Upper lobe of left lung (tissue), 6 donors: ENCODE data around the gene CCR4. TPM values are rescaled to one million over a fixed set of nuclear protein-coding genes. Genes with fewer than 3 reads are reported as not detected.
"Not testable (repeated sequence)": the region's sequence is repeated elsewhere in the genome, so short reads cannot be mapped to it uniquely, and the experiment has no call there.

Experiments
- ATAC-seq, 2 donors: fragments of 200-7000 bp; cut with Tn5 transposase; one replicate each; pipeline ENCODE4 v1.9.1; 2022; ENCODE audit warnings: mild to moderate bottlenecking in 2 of 2, moderate library complexity in 2 of 2; ENCODE audit not compliant: low FRiP score in 2 of 2
- DNase-seq, 2 donors: peaks; one replicate each; pipeline ENCODE4 v3.0.0-alpha.2; 2019 to 2020
- H3K27ac ChIP-seq, 4 donors: fragments of 200-600 bp; sonication (generic); one replicate each; pipeline ENCODE4 v1.5.1; 2016 to 2019
- H3K27me3 ChIP-seq, 4 donors: fragments of 200-600 bp; sonication (generic); one replicate each; pipeline ENCODE4 v1.5.1; 2017 to 2019
- H3K36me3 ChIP-seq, 4 donors: fragments of 200-600 bp; sonication (generic); one replicate each; pipeline ENCODE4 v1.5.1; 2016 to 2019
- H3K4me1 ChIP-seq, 4 donors: fragments of 200-600 bp; sonication (generic); one replicate each; pipeline ENCODE4 v1.5.1; 2018 to 2019
- H3K4me3 ChIP-seq, 4 donors: fragments of 200-600 bp; sonication (generic); one replicate each; pipeline ENCODE4 v1.5.1; 2017 to 2019; ENCODE audit warnings: mild to moderate bottlenecking in 2 of 4, moderate library complexity in 1 of 4
- H3K9me3 ChIP-seq, 4 donors: fragments of 200-600 bp; sonication (generic); one replicate each; pipeline ENCODE4 v1.5.1; 2018 to 2019
- EP300 ChIP-seq, 4 donors: sonication (generic); formaldehyde crosslinking; IDR thresholded peaks; one replicate each; pipeline ENCODE4 v1.5.1; 2017; ENCODE audit warnings: antibody characterized with exemption in 4 of 4, control low read depth in 2 of 4
- POLR2A ChIP-seq, 4 donors: fragments of 450-650 bp; IDR thresholded peaks; one replicate each; pipeline ENCODE4 v1.5.1; 2016 to 2017; ENCODE audit warnings: antibody characterized with exemption in 4 of 4, mild to moderate bottlenecking in 2 of 4
- POLR2AphosphoS5 ChIP-seq, 2 donors: sonication (generic); formaldehyde crosslinking; IDR thresholded peaks; one replicate each; pipeline ENCODE4 v1.5.1; 2017; ENCODE audit warnings: antibody characterized with exemption in 2 of 2
- WGBS, 2 donors: methylation state at CpG; one replicate each; pipeline ENCODE4 v1.1.5; 2017 to 2018; 5-methylcytosine and 5-hydroxymethylcytosine counted together
- total RNA-seq, 6 donors: library from RNA; depleted of rRNA in 4 of 6; stranded (reverse); fragments of >200 nt in 4 of 6; gene quantifications; one replicate each; pipeline versions ENCODE4 v1.1.0 to v1.2.1, GENCODE V29; 2016 to 2021
- TF ChIP-seq, protein P1 (sequence below), 6 experiments: fragments of 450-650 bp in 4 of 6; fragments of 200-600 bp in 2 of 6; sonication (generic) in 2 of 6; IDR thresholded peaks; one replicate each; pipeline ENCODE4 v1.5.1; 2016 to 2019; ENCODE audit warnings: antibody characterized with exemption in 6 of 6
- donor health status: DM: no; HTN: no; CAD: no; lungs with moderate emphysema.
- donor health status: DM: no; HTN: yes; CAD: no; lungs with severe emphysema.

The CCR4 gene
- total RNA-seq, 6 donors from 2014 or later = 1.0 to 1.8 (median 1.1) TPM; not detected in 2

GRCh38 chr3:32930161-32930560 lies 21.3 kb upstream of the CCR4 start:
- TF ChIP-seq, protein P1, sequence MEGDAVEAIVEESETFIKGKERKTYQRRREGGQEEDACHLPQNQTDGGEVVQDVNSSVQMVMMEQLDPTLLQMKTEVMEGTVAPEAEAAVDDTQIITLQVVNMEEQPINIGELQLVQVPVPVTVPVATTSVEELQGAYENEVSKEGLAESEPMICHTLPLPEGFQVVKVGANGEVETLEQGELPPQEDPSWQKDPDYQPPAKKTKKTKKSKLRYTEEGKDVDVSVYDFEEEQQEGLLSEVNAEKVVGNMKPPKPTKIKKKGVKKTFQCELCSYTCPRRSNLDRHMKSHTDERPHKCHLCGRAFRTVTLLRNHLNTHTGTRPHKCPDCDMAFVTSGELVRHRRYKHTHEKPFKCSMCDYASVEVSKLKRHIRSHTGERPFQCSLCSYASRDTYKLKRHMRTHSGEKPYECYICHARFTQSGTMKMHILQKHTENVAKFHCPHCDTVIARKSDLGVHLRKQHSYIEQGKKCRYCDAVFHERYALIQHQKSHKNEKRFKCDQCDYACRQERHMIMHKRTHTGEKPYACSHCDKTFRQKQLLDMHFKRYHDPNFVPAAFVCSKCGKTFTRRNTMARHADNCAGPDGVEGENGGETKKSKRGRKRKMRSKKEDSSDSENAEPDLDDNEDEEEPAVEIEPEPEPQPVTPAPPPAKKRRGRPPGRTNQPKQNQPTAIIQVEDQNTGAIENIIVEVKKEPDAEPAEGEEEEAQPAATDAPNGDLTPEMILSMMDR (IDR thresholded peaks at IDR 0.05) = no peak
- TF ChIP-seq POLR2A (IDR thresholded peaks at IDR 0.05) = no peak
- no peak for TF ChIP-seq EP300 (IDR thresholded peaks at IDR 0.05)
- TF ChIP-seq POLR2AphosphoS5 (IDR thresholded peaks at IDR 0.05) = no peak
- no peak for ATAC-seq
- 95 to 96% methylated on average over 3 of the region's 3 CpGs for WGBS, 2 donors
- H3K36me3 ChIP-seq = no peaks in the 10 kb centered on the region
- H3K9me3 ChIP-seq = no peaks in the 10 kb centered on the region
- H3K27me3 ChIP-seq = no peaks in the 10 kb centered on the region
- no peak for DNase-seq
- H3K4me3 ChIP-seq = no peak overlapping the region
- no peak overlapping the region for H3K27ac ChIP-seq
- no peaks in the 10 kb centered on the region for H3K4me1 ChIP-seq

DNA sequence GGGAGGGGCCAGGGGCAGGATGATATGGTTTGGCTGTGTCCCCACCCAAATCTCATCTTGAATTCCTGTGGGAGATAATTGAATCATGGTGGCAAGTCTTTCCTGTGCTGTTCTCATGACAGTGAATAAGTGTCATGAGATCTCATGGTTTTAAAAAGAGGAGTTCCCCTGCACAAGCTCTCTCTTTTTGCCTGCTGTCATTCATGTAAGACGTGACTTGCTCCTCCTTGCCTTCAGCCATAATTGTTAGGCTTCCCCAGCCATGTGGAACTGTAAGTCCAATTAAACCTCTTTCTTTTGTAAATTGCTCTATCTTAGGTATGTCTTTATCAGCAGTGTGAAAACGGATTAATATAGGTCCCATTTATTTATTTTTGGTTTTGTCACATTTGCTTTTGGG lies 20.2 kb upstream of the CCR4 start:
- H3K27ac ChIP-seq, H3K4me3 ChIP-seq, H3K9me3 ChIP-seq, H3K36me3 ChIP-seq, H3K4me1 ChIP-seq, DNase-seq, H3K27me3 ChIP-seq, ATAC-seq: not testable (repeated sequence)
- 88 to 89% methylated on average over 2 of the region's 2 CpGs for WGBS, 2 donors

DNA sequence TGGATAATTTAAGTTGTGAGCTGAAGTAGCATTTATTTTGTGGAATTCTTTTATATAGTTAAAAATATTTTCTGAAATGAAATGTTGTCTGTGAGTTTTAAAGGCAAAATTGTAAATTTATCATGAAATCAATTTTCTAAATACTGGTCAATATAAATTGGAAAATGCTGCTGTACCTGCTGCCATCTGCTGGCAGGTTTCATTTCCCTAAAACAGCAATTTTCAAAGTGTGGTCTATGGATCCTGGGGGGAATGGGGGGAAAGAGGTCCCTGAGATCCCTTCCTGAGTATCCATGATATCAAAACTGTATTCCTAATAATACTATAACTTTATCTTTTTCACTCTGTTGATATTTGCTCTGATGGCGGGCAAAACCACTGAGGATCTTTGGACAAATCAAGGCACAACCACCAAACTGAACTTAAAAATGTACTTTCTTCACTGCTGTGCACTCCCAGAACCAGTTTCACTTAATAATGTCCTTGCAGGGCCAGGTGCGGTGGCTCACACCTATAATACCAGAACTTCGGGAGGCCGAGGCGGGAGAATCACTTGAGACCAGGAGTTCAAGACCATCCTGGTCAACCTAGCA lies 17.2 kb upstream of the CCR4 start:
- no peaks in the 10 kb centered on the region for H3K4me1 ChIP-seq
- H3K4me3 ChIP-seq = no peak overlapping the region
- H3K36me3 ChIP-seq = no peaks in the 10 kb centered on the region
- TF ChIP-seq, protein P1 (IDR thresholded peaks at IDR 0.05) = peak in 5 of 6 experiments; percentile 31 to 53 (median 41)
- TF ChIP-seq EP300 (IDR thresholded peaks at IDR 0.05) (no peak), POLR2AphosphoS5 (IDR thresholded peaks at IDR 0.05) (no peak)
- DNase-seq (no peak), ATAC-seq (peak in 1 of 2 donors; percentile 46)
- no peak overlapping the region for H3K27ac ChIP-seq
- 81 to 88% methylated on average over 5 of the region's 5 CpGs for WGBS, 2 donors
- no peaks in the 10 kb centered on the region for H3K9me3 ChIP-seq
- H3K27me3 ChIP-seq = no peaks in the 10 kb centered on the region

DNA sequence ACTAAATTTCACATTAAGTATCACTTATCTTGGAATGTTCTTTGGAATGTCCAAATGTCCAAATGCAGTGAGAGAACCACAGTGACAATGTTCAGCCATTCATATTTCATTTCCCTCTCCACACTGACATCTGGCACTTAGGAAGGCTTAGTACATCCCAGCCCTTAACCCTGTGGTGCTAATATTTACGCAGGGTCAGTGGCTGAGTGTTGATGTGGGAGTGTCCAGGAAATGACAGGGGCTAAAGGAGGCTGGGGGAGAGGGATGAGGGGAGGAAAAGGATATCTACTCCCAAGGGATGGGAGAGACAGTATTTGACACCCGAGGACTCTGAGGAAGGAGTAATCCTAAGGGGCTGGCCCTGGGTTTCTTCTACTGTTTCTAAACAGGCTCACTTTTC lies 14.1 kb upstream of the CCR4 start:
- Histone ChIP-seq H3K27me3 (no peaks in the 10 kb centered on the region), H3K4me1 (no peaks in the 10 kb centered on the region), H3K27ac (no peak overlapping the region), H3K36me3 (no peaks in the 10 kb centered on the region), H3K9me3 (no peaks in the 10 kb centered on the region), H3K4me3 (no peak overlapping the region)
- DNase-seq (no peak), ATAC-seq (no peak)
- TF ChIP-seq EP300 (IDR thresholded peaks at IDR 0.05) = no peak
- TF ChIP-seq POLR2A (IDR thresholded peaks at IDR 0.05) = no peak
- TF ChIP-seq, protein P1 (IDR thresholded peaks at IDR 0.05) = no peak
- TF ChIP-seq POLR2AphosphoS5 (IDR thresholded peaks at IDR 0.05) = no peak
- 36 to 42% methylated on average over 2 of the region's 2 CpGs for WGBS, 2 donors

DNA sequence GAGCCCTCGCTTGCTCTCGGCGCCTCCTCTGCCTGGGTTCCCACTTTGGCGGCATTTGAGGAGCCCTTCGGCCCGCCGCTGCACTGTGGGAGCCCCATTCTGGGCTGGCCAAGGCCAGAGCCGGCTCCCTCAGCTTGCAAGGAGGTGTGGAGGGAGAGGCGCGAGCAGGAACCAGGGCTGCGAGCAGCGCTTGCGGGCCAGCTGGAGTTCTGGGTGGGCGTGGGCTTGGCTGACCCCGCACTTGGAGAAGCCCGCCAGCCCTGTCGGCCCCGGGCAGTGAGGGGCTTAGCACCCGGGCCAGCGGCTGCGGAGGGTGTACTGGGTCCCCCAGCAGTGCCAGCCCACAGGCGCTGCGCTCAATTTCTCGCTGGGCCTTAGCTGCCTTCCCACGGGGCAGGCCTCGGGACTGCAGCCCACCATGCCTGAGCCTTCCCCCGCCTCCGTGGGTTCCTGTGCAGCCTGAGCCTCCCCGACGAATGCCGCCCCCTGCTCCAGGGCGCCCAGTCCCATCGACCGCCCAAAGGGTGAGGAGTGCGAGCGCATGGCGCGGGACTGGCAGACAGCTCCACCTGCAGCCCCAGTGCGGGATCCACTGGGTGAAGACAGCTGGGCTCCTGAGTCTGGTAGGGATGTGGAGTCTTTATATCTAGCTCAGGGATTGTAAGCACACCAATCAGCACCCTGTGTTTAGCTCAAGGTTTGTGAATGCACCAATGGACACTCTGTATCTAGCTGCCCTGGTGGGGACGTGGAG lies 11.7 kb upstream of the CCR4 start:
- 92 to 96% methylated on average over 28 to 40 of the region's 40 CpGs for WGBS, 2 donors

GRCh38 chr3:32940726-32941125 lies 10.7 kb upstream of the CCR4 start:
- Histone ChIP-seq H3K27ac (no peak overlapping the region), H3K27me3 (no peaks in the 10 kb centered on the region), H3K4me3 (no peak overlapping the region), H3K36me3 (no peaks in the 10 kb centered on the region), H3K9me3 (no peaks in the 10 kb centered on the region), H3K4me1 (no peaks in the 10 kb centered on the region)
- ATAC-seq (no peak), DNase-seq (no peak)
- WGBS, 2 donors = 92 to 93% methylated on average over 16 of the region's 16 CpGs
- TF ChIP-seq POLR2A (IDR thresholded peaks at IDR 0.05) = no peak
- TF ChIP-seq, protein P1 (IDR thresholded peaks at IDR 0.05) = no peak
- TF ChIP-seq POLR2AphosphoS5 (IDR thresholded peaks at IDR 0.05) = no peak
- TF ChIP-seq EP300 (IDR thresholded peaks at IDR 0.05) = no peak

More for the DNA sequence above, 11.7 kb upstream of the CCR4 start:
- not testable (repeated sequence) for H3K4me1 ChIP-seq, H3K4me3 ChIP-seq, H3K27ac ChIP-seq, H3K9me3 ChIP-seq, H3K36me3 ChIP-seq, H3K27me3 ChIP-seq, ATAC-seq
- DNase-seq = peak in 1 of 2 donors; percentile 75
